ENCODE measurements around the gene RANBP2.
"Not testable (repeated sequence)": the region's sequence is repeated elsewhere in the genome, so short reads cannot be mapped to it uniquely, and the experiment has no call there.

Gene RANBP2

DNA sequence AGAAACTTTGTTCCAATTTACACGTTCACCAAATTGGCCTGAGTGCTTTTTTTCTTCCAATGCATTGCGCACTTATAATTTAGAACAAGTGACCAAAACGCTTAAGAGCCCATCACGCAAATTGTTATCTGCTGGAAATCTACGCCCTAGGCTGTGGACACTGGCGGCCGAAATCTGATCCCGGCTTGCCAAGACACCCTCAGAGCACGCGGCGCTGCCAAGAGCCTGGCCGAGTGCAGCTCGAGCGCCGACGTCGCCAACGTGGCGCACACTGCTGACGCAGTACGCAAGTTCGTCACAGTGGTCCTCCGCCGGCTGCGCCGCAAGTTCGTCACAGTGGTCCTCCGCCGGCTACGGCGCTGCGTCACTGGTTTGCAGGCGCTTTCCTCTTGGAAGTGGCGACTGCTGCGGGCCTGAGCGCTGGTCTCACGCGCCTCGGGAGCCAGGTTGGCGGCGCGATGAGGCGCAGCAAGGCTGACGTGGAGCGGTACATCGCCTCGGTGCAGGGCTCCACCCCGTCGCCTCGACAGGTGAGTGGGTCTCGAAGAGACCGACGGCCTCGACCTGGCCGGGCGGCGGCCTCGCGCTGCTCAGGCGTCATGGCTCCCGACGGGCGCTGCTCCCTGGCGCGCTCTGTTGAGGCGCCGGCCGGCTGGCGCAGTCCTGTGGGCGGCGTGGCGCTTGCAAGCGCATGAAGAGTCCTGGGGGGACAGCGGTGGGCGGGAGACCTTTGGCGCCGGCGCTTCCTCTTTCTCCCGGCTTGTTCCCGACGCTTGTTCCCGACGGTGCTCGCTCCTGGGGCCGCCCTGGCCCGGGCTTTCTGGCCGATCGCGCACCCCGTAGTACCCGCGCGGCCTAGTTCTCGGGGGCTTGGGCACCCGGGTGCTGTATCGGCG, at the start of gene RANBP2:
TSS of gene RANBP2 (plus strand) at position 334 of the 896 bp plus-strand sequence. CDS start at position 459, 125 bp downstream.
- peak; percentile 56 to 83 for DNase-seq

DNA sequence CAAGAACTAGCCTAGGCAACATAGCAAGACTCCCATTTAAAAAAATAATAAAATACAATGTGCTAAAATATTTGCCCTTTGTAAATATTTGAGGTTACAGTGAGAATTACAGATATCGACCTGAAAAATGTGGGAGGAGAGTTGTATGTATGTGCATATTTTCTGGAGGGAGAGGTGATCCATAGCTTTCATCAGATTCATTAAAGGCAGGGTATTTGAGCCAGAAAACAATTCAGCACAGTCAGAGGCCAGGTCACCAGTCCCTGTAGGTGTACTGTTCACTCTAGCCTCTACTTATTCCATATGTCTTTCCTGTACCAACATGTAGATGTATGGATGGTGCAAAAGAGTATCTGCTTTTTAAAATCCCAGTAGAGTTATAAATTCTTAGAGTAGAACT, 49.0 kb upstream of the RANBP2 start:
- not testable (repeated sequence) for DNase-seq

DNA sequence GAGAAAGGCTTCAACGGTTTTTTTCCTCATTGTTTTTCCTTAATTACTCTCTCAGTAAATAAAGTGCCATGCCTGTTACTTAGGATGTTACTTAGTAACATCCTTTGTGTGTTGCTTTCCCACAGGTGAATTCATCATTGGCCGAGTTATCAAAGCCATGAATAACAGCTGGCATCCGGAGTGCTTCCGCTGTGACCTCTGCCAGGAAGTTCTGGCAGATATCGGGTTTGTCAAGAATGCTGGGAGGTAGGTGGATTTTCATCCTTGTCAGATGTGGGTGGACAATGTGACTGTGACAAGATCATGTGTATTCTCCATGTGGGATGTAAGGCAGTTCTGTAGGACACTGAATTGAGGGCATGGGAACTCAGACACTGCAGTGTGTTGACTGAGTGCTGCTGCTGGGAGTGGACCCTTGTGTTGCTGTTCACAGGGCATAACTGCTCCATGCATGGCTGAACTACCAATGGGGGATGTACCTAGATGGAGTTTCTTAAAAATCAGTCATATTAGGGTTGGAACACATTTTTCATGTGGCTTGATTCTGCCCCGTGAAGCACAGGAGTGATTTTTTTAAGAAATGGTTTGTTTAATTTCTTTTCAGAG, 47.0 kb upstream of the RANBP2 start:
- DNase-seq: not testable (repeated sequence)

DNA sequence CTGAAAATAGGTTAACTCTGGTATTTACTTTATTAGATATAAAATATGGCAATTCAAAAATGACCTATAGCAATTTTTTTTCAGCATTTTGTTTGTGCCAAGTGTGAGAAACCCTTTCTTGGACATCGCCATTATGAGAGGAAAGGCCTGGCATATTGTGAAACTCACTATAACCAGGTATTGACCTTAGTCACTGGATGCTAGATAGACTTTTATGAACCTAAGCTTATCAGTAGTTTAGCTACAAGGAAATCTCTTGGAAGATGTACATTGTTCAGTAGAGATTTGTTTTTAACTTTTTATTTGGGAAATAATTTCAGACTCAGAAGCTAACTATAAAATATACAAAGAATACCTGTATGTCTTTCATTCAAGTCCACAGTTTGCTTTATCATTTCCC, 42.8 kb upstream of the RANBP2 start:
- DNase-seq: not testable (repeated sequence)

DNA sequence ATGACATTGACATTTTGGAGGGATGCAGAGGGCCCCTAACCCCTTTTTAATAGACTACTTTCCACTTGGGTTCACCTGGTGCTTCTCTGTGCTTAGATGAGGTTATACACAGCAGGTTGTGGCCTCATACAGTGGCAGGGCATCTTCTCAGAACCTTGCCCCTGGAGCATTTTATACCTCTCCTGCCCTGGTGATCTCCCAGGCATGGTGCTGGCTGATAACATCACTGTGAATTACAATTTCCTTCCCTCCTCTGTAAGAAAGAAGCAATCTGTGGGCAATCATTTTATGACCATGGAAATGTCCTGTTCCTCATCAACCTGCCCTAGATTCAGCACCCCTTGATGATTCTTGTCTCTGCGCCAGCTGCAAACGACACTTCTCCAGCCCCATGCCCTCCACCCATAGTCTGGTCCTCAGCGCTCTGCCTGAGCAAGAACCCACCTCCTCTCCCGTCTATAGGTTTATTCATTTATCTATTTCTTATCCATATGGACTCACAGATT, 42.0 kb upstream of the RANBP2 start:
- DNase-seq: not testable (repeated sequence)

DNA sequence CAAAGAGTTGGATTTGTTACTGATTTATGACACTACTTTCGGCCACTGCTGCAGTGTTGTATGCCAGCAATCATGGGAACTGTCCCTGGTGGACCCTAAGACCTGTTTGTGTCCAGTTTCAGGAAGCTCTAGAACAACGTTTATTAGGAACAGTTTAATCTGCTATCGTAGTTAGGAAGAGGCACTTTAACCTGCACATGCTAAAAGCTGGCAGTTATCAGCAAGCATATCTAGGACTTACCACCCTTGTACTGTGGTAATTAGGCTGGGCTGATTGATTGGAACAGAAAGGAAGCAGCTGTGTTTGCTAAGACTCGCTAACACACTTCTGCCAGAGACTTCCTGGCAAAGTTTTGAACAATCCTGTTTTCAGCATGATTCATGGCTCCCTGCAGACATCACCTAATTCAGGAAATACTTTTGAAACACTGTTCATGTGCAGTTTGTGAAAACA, 41.1 kb upstream of the RANBP2 start:
- DNase-seq: not testable (repeated sequence)

DNA sequence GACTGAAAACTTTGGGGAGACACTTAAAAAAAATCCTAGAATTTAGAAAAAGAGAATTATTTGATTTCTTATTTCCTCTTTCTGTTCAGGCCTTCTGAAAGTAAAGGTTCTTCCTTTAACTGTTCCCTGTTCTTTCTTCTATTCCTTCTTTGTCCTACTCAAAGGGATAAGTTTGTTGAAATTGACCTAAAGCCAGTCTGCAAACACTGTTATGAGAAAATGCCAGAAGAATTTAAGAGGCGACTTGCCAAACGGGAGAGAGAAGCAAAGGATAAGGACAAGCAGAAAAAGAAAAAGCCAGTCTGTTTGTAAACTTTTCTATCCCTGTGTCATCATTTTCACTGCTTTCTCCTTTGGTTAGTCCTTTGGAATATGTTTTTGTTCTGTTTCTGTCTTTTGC, 38.5 kb upstream of the RANBP2 start:
- DNase-seq: not testable (repeated sequence)

DNA sequence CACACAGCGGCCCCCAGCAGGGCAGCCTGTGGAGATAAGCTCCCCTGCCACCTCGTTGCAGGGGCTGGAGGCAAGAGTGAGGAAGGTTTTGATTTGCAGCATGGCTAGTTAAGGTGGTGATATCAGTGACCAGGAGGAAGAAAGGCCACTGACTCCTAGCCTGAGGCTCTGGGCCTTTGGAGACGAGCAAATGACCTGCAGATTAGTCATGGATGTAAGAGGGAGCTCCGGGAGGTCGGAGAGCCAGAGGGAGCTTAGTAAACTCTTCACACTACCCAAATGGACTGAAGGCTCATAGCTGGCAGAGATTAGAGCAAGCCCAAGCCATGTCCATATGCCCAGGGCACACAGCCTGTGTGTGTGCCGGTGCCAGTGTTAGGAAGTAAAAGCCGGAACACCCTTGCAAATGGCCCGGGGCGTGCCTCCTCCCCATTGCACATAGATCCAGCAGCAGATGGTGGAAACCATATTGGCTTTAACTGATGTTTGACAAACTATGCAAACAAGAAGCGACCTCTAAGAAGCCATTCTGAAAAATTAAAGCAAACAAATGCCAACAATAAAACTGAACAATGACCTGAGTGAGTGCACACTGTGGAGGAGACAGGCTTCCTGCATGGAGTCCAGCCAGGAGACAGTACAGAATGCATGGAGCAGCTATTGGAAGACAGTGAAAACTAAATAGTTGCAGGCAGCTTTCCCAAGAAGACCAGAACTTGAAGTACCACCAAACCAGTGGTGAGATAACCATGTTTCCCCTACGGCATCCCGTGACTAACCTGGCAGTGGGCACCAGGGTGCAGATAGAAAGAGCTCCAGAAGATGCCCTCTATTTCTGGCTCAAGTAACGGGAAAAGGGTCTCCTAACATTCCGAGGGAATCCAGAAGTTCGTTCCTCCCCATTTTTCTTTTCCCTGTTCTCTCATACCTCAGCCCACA, 30.2 kb upstream of the RANBP2 start:
- not testable (repeated sequence) for DNase-seq

DNA sequence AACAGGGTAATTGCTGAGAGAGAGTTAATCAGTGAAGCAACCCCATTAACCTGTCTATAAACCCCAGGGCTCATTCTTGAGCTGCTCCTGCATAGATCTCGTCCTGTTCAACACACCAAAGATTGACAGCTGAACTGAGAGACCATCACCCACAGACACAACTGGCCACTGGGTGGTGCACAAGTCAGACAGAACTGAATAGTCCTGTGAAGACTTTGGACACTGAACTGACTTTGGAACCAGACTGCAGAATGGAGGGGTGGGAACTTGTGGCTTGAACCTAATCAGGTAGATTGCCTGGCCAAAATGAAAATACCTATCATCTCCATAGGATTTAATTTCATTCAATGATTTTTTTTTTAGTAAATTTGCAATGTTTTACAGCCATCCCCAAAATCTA, 29.3 kb upstream of the RANBP2 start:
- not testable (repeated sequence) for DNase-seq

DNA sequence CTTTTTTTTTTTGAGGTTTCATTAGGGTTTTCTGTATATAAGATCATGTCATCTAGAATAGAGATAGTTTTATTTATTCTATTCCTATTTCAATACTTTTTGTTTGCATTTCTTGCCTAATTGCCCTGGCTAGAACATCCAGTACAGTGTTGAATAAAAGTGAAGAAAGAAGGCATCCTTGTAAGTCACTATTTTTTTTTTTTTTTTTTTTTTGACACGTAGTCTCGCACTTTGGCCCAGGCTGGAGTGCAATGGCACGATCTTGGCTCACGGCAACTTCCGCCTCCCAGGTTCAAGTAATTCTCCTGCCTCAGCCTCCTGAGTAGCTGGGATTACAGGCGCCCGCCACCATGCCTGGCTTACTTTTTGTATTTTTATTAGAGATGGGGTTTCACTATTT, 27.8 kb upstream of the RANBP2 start:
- no peak for DNase-seq

DNA sequence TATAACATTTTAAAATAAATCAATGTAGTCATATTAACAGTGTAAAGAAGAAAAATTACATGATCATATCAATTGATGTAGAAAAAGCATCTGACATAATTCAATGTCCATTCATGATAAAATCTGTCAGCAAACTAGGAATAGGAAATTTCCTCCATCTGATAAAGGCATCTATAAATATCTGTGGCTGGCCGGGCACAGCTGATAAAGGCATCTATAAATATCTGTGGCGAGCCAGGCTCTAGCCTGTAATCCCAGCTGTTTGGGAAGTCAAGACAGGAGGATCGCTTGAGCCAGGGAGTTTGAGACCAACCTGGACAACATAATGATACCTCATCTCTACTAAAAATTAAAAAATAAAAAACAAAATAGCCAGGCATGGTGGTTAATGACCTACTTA, 18.1 kb upstream of the RANBP2 start:
- no peak for DNase-seq

DNA sequence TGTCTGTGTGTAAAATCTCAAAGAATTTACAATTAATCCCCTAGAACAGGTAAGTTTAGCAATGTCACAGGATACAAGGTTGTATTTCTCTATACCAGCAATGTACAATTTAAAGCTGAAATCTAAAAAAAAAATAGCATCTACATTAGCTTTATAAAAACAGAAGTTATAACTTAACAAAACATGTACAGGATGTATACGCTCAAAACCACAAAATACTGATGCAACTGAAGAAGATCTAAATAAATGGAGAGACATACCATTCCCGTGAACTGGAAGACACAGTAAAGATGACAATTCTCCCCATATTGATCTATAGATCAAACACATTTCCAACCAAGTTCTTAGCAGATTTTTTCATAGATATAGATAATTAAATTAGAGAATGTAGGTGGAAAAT, 17.5 kb upstream of the RANBP2 start:
- no peak for DNase-seq

DNA sequence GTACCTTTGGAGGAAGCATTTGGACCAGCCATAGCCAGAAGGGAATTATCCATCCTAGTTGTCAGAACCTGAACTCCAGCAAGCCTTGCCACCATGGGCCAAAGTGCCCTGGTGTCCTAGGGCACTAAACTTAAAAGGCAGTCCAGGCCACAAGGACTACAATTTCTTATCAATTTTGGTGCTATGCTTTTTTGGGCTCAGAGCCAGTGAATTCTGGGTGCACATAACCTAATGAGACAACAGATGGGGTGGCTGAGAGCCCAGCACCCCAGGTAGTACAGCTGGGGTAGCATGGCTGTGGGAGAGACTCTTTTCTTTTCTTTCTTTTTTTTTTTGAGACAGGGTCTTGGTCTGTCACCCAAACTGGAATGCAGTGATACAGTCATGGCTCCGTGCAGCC, 14.4 kb upstream of the RANBP2 start:
- no peak for DNase-seq

DNA sequence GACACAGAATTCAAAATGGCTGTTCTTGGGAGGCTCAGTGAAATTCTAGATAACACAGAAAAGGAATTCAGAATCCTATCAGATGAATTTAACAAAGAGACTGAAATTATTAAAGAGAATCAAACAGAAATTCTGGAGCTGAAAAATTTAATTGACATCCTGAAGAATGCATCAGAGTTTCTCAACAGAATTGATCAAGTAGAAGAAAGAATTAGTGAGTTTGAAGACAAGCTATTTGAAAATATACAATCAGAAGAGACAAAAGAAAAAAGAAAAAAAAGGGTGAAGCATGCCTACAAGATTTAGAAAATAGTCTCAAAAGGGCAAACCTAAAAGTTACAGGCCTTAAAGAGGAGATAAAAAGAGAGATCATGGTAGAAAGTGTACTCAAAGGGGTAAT, 12.0 kb upstream of the RANBP2 start:
- no peak for DNase-seq

DNA sequence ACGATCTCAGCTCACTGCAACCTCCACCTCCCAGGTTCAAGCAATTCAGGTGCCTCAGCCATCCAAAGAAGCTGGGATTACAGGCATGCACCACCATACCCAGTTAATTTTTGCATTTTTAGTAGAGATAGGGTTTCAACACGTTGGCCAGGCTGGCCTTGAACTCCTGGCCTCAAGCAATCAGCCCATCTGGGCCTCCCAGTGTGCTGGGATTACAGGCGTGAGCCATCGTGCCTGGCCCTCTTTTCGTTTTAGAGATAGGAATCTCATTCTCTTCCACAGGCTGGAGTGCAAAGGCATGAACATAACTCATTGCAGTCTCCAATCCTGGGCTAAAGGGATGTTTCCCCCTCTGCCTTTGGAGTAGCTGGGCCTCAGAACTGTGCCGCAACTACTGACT, 2.3 kb upstream of the RANBP2 start:
- not testable (repeated sequence) for DNase-seq

DNA sequence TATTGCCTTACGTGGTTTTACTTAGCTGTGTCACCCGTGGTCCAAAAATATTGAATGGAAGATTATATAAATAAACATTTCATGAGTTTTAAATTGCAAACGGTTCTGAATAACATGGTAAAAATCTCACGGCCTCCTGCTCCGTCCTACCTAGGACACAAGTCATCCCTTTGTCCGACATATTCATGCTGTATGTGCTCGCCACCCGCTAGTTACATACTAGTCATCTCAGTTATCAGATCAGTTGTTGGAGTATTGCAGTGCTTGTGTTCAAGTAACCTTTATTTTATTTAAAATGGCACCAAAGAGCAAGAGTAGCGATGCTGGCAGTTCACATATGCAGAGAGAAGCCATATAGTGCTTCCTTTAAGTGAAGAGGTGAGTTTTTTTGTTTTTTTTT, 6.8 kb downstream of the RANBP2 start:
- DNase-seq: not testable (repeated sequence)

DNA sequence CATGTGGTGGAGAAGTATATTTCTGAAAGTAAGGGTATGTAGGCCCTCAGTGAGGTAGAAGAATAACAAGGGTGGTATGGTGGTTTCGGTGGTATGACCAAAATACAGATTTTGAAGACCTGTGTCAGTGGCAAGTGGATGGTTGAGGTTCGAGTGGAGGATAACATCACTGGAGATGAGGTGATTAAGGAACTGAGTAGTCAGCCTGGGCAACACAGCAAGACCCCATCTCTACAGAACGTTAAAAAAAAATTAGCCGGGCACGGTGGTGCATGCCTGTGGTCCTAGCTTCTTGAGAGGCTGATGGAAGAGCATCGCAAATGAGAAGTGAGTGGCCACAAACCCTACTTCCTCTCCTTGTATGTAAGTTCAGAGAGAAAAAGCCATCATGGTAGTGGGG, 15.4 kb downstream of the RANBP2 start:
- DNase-seq: not testable (repeated sequence)

DNA sequence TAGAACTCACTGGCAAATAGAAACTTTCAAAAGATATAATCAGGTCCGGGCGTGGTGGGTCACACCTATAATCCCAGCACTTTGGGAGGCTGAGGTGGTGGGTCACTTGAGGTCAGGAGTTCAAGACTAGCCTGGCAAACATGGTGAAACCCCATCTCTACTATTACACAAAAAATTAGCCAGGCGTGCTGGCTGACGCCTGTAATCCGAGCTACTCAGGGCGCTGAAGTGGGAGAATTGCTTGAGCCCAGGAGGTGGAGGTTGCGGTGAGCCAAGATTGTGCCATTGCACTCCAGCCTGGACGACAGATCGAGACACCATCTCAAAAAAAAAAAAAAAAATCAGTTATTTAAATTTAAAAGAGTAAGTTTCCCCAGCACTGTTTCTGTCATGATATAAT, 38.7 kb downstream of the RANBP2 start:
- not testable (repeated sequence) for DNase-seq

DNA sequence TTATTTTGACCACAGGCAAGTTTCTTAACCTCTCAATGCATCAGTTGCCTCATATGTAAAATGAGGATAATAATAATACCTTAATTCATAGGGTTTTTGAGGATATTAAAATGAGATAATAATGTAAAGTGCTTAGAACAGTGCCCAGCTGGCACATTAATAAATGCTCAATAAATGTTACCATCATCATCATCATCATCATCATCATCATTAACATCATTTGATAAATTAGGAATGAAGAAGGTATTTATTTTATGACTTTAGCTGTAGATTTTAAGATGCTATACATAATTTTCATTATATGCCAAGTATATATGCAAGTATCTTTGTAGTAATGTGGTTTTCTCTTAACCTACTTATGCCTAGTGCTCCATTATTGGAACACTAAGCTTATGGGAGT, 43.3 kb downstream of the RANBP2 start:
- DNase-seq: not testable (repeated sequence)

DNA sequence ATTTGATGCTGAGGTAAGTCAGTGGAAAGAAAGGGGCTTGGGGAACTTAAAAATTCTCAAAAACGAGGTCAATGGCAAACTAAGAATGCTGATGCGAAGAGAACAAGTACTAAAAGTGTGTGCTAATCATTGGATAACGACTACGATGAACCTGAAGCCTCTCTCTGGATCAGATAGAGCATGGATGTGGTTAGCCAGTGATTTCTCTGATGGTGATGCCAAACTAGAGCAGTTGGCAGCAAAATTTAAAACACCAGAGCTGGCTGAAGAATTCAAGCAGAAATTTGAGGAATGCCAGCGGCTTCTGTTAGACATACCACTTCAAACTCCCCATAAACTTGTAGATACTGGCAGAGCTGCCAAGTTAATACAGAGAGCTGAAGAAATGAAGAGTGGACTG, 47.4 kb downstream of the RANBP2 start:
- not testable (repeated sequence) for DNase-seq

DNA sequence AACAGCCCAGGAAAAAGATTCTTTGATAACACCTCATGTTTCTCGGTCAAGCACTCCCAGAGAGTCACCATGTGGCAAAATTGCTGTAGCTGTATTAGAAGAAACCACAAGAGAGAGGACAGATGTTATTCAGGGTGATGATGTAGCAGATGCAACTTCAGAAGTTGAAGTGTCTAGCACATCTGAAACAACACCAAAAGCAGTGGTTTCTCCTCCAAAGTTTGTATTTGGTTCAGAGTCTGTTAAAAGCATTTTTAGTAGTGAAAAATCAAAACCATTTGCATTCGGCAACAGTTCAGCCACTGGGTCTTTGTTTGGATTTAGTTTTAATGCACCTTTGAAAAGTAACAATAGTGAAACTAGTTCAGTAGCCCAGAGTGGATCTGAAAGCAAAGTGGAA, 48.6 kb downstream of the RANBP2 start:
- DNase-seq: not testable (repeated sequence)

DNA sequence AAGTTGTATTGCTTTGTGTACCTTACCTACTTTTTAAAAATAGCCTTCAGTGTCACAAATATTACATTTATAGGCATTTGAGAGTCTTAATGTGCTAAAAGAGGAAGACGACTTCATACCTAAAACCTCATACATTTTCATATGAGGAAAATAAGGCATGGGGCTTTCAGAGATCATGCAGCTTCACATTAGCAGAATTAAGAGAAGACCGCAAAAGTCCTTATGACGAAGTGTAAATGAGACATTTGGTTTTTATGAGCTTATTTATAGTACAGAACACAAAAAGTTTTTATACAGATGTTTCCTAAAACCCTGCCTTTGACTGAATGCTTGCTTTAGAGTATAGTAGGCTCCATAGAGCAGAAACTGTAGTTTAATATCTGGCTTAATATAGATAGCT, 57.2 kb downstream of the RANBP2 start:
- DNase-seq: no peak

DNA sequence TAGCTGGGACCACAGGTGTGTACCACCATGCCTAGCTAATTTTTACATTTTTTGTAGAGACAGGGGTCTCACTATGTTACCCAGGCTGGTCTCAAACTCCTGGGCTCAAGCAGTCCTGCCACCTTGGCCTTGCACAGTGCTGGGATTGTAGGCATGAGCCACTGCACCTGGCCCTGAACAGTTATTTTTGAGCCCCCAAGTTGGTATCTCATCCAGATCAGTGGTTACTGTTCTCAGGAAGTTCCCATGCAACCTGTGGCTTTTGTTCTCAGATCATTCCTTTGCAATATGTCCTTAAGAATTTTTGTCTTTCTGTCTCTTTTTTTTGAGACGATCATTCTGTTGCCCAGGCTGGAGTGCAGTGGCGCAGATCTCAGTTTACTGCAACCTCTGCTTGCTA, 59.6 kb downstream of the RANBP2 start:
- no peak for DNase-seq

Measured in cerebellar nuclear complex (tissue), 1 donor.